ENCODE data around the gene CLEC4F.
A peak's percentile ranks its signal among the peaks of the same experiment; 100 is the strongest.
"Not testable (repeated sequence)": the region's sequence is repeated elsewhere in the genome, so short reads cannot be mapped to it uniquely, and the experiment has no call there.

CLEC4F gene

DNA sequence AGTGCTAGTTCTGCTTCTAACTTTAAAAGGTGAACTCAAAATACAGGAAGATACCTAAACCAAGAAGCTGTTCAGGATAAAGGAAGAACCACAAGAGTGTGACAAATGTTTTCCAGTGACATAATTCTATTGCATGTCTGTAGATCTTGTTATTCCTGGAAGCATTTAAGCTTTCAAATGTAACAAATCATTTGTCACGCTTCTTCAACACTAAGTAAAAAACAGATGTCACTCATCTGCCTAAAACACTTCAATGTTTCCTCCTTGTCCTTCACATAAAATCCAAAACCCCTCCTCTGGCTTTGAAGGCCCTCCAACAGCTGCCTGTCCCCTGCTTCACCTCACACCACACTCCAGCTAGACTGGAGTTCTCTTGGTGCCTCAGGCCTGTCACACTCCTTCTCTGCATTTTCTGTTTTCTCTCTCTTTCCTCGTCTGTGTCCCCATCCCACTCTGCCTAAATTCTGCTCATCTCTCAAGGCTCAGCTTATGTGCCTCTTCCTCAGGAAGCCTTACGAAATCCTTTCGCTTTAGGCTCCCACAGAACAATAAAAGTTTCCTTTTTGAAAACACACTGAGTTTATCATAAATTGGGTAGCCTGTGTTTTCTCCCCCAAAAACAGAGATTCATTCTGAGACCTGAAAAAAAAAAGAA, 6.4 kb upstream of the CLEC4F start:
- peak in 1 of 2 experiments; percentile 35 for DNase-seq

DNA sequence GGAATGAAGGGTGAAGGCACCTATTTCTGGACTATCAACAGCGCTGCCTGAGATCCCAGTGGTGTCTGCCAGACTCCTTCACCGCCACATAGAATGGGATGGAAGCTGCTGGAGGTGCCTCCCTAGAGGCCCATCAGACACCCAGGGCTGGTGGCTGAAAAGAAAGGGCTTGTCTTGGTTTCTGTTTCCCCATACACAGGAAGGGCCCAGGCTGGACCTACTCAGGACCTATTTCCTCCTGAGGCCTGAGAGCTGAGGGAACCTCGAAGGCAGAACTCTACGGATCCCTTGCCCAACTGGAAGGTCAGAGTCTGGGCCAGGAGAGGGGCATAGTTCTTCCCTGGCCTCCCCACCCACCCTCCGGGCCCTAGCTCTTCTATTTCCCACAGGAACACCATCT, 2.9 kb upstream of the CLEC4F start:
- DNase-seq: no peak

DNA sequence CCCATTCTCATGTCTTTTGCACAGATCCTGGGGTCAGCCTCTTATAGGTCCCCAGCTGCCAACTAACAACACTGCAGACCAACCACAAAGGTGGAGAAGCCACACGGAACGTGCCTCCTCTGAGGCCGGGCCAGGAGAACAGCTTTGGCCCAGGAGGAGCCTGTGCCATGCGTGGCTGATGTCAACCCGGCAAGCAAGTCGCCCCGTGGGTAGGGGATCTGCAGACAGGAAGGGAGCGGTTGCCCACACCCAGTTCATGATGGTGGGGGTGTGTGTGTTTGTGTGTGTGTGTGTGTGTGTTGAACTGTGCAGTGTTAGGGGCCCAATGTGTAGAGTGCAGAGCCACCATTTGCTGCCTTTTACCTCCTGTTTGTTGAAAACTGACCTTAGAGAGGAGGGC, 2.4 kb upstream of the CLEC4F start:
- no peak for DNase-seq

DNA sequence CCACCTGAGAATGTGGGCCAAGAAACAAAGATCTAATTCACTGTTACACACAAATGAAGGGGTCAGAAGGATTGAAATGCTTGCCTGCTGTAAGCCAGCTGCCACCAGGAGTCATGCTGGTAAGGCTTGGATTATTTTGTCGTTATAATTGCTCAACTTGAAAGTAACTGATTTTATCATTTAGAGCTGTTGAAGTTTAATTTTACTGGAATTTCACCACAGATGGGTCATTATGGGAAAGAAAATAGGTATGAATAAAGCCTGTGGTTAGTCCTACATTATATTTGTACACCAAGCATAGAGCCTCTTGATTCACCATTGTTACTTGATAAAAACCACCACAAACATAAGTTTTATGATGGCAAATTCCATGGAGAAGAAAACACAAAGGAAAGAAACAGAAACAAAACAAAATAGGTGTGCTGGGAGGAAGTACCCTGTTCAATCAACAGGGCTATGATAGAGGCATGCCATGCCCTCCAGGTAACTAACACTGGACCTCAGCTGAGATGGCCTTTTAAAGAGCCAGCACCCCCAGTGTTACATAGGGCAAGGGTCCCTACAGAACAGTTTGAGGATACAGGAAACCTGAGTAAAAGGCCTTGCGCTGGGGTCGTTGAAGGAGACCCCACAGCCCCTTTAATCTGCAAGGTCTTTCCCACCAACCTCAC, 3.0 kb downstream of the CLEC4F start:
- DNase-seq: no peak

DNA sequence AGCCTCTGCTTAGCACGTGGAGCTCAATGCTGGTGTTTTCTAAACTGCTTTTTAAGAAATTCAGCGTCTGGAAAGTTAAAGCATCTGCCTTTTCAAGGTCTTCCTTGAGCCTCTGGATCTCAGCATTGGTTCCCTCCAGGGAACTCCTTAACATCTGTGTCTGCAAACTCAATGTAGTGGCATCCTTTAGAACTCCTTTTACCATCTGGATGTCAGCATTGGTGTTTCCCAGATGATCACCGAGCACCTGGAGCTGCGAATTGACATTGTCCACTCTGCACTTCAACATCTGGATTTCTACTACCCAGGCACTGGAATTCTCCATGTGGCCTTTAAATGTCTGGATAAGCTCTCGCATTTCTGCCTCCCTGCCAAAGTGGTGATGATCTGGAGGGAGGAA, 3.7 kb downstream of the CLEC4F start:
- no peak for DNase-seq

DNA sequence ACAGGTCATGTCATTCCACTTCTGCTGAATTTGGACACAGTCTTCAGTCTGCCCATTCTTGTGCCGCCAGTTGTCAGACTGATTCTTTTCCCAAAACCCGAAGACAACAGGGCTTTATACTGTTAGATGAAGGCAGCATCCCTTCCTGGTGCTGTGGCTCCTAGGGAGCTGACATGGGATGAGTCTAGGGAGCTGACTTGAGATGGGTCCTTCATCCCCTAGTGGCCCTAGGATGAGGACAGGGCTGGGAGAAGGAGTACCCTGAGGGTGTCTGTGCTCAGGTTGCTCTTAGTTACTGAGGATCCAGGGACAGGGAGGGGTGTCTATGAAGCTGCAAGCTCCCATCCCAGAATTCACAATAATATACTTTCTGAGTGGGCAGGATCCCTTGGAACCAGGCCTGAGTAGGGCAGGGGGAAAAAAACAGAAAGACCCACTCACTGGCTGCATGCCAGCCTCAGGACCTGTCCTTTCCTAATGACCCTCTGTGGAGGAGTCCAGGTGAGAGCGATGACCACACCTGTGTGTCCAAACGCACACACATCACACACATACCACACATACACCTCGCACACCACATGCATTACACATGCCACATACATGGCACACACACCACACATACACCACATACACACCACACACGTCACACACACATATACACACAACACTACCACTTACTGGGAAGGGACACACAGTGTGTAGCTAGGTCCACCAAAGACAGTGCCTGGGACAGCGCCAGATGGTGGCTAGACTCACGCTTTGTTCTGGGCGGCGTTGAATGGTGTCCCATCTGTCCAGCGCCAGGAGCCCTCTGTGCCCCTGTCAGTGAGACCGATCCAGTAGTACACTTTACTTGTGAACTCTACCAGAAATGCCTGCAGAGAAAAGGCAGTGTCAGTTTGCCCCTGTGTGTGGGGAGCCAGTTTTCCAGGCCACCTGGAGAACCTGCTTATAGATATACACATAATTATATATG, 11.1 kb downstream of the CLEC4F start:
- DNase-seq: no peak

DNA sequence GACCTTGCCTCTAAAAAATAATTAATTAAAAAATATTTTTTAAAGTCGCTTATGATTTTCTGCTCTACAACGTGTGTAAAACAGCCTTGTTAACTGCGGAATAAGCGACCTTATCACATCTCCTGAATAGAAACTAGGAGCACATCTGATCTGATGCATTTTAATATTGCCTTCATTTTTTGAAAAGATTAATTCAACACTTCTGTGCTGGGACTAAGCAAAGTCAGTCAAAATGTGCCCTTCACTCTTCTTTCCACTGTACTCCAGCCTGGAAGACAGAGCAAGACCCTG, 12.6 kb downstream of the CLEC4F start:
- no peak for DNase-seq

DNA sequence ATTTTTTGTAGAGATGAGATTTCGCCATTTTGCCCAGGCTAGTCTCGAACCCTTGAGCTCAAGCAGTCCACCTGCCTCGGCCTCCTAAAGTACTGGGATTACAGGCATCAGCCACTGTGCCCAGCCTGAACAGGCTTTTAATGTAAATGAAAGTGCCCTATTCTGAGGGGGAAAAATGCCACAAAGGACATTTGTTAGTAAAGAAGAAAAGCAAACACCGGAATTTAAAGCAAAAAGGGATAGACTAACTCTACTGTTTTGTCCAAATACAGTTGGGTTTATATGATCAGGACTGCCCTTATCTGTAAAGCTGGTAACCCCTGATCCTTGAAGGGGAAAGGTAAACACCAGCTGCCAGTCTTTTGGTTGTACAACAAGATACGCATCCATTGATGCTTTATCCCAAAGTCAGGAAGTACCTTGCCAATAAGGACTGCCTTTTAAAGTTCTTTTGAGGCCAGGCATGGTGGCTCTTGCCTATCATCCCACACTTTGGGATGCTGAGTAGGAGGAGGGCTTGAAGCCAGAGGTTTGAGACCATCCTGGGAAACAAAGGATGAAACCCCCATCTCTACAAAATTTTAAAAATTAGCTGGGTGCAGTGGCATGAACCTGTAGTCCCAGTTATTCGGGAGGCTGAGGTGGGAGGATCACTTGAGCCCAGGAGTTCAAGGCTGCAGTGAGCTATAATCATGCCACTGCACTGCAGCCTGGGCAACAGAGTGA, 13.1 kb downstream of the CLEC4F start:
- DNase-seq: no peak

DNA sequence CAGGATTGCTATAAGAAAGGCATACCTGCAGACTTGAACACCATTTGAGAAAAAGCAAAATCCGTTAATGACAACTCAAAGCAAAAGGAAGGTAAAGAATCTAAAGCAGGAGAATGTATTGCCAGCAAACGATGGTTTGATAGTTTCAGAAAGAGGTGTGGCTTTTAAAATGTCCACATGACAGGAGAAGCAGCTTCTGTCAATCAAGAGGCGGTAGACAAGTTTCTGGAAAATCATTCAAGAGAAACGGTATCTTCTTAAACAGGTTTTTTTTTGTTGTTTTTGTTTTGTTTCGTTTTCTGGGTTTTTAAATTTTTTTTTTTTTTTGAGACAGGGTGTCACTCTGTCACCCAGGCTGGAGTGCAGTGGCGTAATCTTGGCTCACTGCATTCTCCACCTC, 13.8 kb downstream of the CLEC4F start:
- no peak for DNase-seq

DNA sequence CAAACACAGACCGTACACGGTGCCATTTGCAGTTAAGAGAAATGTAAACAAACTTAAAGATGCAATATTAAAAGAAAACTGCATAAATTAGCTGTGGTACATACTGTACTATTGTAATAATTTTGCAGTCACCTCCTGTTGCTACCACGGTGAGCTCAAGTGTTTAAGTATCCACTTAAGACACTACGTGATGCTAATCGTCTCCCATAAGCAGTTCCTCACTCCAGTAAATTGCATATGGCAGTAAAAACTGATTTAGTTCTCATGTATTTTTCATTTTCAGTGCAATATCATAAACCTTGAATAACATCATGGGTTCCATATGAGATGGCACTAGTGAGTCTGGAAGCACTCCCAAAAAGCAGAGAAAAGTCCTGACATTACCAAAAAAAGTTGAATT, 14.4 kb downstream of the CLEC4F start:
- no peak for DNase-seq

DNA sequence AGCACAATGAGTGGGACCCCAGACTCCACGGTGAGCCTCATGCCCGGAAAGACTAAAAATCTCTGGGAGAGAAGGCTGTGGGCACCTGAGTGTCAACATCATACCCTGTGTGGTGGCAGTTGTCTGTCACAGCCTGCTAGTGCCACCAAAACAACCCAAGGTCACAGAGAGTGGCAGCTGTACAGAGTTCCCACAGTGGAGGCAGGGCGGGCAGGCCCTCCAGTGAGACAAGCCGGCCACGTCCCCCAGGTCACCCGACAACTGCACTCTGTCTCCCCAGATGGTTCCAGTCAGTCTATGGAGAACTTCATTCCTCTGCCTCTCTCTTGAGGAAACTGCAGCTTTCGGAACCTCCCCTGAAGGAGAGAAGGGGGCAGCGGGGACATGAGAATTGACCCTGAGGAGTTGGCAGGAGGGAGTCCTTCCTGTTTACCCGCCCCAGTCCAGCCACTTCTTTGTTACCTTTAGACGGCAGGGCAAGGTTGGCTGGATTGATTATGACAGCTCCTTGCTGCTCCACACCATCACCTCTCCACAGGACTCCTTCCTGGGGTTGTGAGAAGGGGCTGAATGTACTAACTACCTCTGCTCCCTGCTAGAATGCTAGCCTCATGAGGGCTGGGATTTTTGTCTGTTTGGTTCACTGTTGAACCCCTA, 18.7 kb downstream of the CLEC4F start:
- DNase-seq: no peak

DNA sequence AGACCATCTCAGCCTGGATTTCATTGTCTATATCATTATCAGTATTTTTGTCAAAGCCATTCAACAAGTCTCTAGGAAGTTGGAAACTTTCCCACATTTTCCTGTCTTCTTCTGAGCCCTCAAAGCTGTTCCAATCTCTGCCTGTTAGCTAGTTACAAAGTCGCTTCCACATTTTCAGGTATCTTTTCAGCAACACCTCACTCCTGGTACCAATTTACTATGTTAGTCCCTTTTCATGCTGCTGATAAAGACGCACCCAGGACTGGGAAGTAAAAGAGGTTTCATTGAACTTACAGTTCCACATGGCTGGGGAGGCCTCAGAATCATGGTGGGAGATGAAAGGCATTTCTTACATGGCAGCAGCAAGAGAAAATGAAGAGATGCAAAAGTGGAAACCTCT, 20.7 kb downstream of the CLEC4F start:
- DNase-seq: no peak

DNA sequence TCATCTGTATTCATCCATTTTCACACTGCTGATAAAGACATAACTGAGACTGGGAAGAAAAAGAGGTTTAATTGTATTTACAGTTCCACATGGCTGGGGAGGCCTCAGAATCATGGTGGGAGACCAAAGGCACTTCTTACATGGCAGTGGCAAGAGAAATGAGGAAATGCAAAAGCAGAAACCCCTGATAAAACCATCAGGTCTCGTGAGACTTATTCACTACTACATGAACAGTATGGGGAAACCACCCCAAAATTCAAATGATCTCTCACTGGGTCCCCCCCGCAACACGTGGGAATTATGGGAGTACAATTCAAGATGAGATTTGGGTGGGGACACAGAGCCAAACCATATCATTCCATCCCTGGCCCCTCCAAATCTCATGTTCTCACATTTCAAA, 22.4 kb downstream of the CLEC4F start:
- DNase-seq: not testable (repeated sequence)

DNA sequence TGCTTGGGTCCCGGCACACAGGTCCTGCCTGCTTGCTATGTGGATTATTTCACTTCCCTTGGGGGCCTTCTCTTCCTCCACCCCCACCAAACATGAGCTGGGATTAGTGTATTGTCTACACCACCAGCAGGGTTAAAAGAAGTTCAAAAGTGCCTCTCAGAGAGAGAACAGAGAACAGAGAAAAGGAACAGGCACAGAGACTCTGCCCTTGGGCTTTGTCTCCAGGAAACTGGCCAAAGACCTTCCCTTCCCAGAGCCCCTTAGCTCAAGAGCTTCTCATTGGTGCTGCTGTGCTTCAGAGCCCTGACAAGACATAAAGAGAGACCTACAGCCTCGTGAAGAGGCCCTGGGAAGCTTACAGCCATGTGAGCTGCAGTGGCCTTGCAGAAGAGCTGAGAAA, 22.9 kb downstream of the CLEC4F start:
- no peak for DNase-seq

DNA sequence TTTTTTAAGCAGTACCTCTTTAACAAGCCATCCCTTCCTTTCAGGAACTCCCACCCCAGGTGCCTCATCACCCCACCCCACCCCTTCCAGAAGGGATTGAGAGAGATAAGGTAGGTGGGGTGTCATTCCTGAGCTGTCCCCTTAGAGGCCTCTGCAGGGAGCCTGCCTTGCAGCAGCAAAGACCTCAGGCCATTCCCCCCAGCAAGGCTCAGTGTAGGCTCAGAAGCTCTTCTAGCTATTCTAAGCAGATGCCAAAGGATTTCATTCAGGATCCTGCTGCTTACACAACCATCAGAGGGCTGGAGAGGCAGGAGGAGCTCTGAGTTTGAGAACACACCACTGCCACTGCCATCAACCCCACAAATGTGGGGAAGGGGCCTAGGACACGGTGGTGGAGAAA, 24.1 kb downstream of the CLEC4F start:
- DNase-seq: no peak

DNA sequence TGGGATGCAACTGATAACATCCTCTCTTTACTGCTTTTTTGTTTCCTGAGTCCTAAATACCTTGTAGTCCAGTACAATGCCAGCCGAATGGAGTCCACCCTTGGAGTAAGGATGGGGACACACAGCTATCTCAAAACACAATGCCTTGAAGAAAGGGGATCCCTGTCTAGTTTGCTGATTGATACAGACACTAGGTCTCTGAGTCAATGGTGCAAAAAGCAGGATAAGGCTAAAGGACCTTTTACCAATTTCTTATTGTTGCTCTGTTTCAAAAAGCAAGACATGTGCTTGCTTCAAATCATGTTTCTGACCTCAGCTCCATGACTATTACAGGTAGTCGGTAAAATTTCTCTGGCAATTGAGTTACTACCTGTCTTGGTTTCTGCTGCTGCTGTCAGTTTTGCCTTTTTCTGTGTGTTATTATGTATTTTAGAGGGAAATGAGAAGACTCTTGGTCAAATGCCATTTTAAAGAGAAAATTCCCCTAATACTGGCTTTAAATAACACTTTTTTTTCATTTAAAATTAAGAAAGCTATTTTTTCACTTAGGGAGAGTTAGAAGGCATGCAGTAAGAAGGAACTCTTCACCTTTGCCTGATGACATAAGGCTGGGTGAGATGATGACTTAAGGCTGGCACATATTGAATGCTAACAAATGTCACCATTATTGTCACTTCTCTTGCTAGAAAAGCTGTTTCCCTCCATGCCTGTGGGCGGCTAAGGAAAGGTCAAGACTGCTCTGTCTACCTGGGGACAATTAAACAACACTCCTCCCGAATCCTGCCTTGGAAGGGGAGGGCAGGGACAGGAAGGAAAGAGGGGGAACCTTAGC, 25.0 kb downstream of the CLEC4F start:
- no peak for DNase-seq

DNA sequence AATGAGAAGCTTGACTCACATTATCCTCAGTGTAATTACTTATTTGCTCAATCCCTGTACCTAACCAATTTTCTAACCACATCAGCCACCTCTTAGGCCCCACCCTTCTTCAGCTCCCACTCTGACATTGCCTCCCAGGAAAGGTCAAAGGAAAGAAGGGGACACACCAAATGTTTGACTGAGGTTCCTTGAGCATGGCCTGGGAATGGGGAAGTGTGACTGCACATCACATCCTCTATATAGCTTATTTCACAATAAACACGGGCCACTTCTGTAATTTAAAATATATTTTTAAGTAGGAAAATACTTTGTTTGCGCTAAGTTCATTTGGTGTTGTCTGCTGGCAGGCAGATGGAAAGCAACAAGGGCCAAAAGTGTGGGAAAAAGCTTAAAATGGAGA, 26.9 kb downstream of the CLEC4F start:
- no peak for DNase-seq

DNA sequence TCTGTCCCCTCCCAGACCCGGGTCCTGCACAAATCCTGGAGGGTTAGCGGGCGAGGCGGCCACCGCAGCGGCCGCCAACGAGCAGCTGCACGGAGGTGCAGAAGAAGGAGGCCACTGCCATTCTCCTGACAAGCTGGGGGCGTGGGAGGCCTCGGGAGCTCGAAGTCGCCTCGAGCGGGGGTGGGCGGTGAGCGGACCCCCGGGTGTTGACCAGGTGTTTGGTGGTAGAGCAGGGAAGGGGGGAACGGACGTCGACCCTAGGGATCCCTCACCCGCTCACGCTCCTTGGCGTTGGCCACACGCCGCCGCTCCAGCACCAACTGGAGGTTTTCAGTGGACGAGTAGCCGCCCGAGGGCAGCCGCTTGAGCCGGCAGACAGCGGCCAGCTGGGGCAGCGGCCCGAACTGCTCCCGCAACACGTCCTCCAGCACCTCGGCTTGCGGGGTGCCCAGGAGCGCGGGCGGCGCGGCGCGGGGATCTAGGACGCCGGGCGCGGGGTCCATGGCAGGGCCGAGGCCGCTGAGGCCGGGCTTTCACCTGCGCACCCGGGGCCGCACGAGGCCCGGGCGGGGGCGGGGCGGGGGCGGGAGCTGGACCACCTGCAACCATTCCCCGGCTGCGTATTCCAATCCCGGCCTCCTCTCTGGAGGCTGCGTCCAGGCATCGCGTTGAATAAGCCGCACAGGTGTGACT, 30.1 kb downstream of the CLEC4F start, which contains the start of gene FIGLA:
TSS of gene FIGLA (minus strand) at position 508 of the 693 bp plus-strand sequence. CDS start at position 503, 5 bp downstream.
- DNase-seq: no peak

DNA sequence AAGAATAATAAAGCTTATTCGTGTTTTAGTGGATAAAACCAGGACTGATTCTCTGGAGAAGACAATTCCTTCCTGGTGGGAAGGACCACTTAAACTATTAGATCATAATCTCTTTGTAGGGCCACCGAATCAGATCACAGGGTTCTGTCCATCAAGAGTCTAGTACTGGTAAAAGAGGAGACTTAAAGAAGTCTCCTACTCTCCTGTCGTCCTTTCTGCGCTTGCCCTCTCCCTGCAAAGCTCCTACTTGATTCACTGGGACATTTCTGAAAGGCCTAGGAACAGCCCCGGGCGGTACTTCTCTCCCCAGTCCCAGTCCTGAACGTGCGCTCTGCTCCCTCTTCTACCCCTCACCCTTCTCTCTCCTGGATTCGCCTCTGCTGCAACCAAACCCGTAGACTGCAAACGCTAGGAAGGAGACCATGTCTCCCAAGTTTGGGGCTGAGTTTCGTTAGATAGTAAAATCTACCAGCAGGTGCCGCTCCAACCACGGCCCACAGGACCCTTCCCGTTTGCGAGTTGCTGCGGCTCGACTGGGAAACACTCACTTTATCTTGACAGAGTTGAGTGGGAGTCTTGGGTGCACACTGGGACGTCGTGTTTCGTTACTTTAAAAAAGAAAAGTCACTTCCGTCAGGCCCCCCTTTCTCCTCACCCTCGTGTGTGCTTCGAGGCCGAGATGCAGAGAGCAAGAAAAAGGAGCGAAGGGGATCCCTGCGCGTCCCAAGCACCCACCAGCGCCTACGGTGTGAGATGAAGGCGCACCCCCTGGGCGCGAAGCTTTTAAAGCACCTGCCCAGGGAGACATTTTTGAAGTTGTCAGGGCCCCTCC, 30.9 kb downstream of the CLEC4F start:
- DNase-seq: peak; percentile 85 to 86
